Neural cell (in vitro differentiated cells): ENCODE measurements around the gene ATP5PO.

Source experiments
- CTCF ChIP-seq: fragments of 450-650 bp; IDR thresholded peaks from 2 replicates; pipeline ENCODE4 v1.5.1; 2014; ENCODE audit warnings: antibody characterized with exemption, mild to moderate bottlenecking, moderate library complexity; ENCODE audit not compliant: poor library complexity, severe bottlenecking
- RAD21 ChIP-seq: fragments of 450-650 bp; conservative IDR thresholded peaks from 2 replicates; pipeline ENCODE4 v1.6.1; 2014; ENCODE audit warnings: antibody characterized with exemption, mild to moderate bottlenecking, moderate library complexity

DNA sequence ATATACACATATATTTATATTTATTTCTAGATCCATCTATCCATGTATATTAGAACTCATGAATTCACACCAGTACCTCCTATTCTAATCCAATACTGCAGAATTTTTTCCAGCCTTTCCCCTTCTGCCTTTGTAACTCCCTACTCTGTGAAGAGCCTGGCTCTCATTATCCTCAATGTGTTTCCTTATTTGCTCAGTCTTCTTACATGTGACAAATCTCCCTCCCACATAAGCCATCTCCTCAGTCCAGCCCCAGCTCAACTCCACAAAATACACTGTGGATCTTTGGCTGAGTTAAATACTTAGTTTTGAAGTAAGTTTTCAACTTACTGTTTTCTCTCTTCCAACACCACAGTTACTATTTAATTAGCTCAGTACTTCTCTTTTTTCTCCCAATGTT, 45.7 kb downstream of the ATP5PO start:
- no peak for TF ChIP-seq CTCF
- no peak for TF ChIP-seq RAD21
